HG03442 (cell line): ENCODE results near the gene ERC2.

Source experiments
- ATAC-seq: cut with Tn5 transposase; IDR thresholded peaks from one replicate; pipeline ENCODE4 v1.9.1; 2021; ENCODE audit warnings: mild to moderate bottlenecking, moderate library complexity; ENCODE audit not compliant: unreplicated experiment

ERC2 gene

GRCh38 chr3:56197259-56197965 is 270.9 kb downstream of the ERC2 start:
- no peak for ATAC-seq

GRCh38 chr3:56196700-56197099 is 271.6 kb downstream of the ERC2 start:
- no peak for ATAC-seq

DNA sequence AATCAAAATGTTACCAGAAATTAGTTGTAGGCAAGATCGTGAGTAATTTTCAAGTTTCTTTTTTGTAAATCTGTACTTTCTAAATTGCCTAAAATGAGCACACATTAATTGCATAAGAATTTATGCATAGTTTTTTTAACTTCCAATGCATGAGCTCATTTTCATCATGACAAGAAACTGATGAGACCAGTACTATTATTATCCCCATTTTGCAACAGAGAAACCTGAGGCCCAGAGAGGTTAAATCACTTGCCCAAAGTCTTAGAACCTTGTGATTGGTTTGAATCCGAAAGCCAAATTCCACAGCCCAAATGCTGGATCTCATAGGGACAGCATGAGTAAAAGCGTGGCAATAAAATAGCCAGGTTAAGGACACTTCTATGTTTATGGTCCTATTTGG is 274.7 kb downstream of the ERC2 start:
- no peak for ATAC-seq

- ATAC-seq = no peak
These were observed 276.3 kb downstream of the ERC2 start for GRCh38 chr3:56192001-56192400.

- ATAC-seq = no peak
These were observed 277.4 kb downstream of the ERC2 start for GRCh38 chr3:56190771-56191305.

GRCh38 chr3:56190130-56190529 is 278.1 kb downstream of the ERC2 start:
- no peak for ATAC-seq

DNA sequence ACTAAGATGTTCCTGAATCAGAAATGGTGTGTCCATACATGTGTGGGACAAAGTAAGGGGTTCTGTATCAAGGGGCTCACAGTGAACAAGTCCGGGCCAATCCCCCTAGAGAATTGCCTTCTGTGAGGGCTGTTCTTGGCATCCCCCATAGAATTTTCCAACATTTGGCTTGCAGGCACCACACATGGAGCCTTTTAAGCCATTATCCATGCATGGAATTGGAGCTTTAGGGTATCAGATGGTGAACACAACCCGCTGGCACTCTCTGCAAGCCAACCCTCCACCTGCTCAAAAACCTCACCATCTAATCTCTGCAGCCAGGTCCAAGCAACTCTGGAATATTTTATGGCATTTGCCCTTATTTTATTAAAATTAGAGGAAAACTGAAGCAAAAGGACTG is 278.7 kb downstream of the ERC2 start:
- ATAC-seq = no peak

DNA sequence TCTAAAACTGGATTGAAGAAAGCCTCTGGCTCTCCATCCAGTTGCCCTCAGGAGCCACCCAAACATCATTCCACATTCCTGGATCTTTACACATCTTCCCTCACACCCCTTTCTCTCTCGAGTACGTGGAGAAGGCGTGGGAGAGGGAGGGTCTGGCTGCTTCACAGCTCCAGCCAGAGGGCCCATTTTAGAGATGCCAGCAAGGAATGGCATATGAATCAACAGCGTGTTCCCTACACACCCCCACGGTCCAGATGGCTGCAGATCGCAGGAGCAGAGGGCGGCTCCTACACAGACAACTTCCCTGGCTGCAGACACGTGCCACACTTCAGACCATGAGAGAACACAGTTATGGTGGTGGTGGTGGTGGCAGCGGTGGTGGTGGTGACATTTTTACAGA is 280.1 kb downstream of the ERC2 start:
- ATAC-seq = no peak

DNA sequence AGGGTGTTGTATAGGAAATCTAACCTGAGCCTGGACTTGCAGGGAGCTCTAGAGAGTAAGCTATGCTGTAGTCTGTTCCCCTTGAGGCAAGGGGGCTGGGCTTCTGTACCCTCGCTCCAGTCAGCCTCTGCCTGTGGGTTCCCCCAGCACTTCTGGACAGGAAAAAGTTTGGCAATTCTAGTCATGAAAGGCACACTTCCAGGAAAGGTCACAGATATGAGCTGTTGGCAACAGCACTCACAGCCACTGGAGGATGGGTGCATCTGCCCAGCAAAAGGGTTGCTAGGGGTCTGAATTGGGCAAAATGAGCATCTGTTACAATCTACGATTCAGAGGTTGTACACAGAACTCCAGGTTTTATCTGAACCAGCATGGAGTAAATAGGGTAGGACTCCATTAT is 281.2 kb downstream of the ERC2 start:
- no peak for ATAC-seq

DNA sequence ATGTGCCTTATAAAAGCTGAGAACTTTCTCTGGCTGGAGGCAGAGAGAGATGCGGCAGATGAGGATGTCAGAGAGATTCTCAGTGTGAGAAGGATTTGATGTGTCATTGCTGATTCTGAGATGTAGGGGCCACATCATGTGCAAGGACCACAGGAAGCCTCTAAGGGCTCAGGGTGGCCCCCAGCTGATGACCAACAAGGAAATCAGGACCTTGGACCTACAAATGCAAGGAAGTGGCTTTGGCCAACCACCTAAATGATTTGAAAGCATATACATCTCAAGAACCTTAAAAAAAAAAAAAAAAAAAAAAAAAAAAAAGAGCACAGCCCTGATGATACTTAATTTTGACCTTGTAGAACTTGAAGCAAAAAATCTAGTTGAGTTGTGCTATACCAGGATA is 282.4 kb downstream of the ERC2 start:
- ATAC-seq = no peak

GRCh38 chr3:56183529-56183928 is 284.7 kb downstream of the ERC2 start:
- no peak for ATAC-seq

DNA sequence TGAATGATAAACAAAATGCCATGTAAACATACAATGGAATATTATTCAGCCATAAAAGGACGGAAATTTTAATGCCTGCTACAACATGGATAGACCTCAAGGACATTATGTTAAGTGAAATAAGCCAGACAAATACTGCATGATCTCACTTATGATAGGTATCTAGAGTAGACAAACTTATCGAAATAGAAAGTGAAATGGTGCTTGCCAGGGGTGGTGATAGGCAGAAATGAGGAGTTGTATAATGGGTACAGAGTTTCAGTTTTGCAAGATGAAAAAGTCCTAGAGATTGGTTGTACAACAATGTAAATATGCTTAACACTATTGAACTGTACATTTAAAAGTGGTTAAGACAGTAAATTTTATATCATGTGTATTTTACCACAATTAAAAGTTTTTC is 287.8 kb downstream of the ERC2 start:
- ATAC-seq = no peak

- ATAC-seq = no peak
These were observed 294.7 kb downstream of the ERC2 start for GRCh38 chr3:56173601-56174000.

GRCh38 chr3:56164436-56164835 is 303.8 kb downstream of the ERC2 start:
- ATAC-seq = no peak

DNA sequence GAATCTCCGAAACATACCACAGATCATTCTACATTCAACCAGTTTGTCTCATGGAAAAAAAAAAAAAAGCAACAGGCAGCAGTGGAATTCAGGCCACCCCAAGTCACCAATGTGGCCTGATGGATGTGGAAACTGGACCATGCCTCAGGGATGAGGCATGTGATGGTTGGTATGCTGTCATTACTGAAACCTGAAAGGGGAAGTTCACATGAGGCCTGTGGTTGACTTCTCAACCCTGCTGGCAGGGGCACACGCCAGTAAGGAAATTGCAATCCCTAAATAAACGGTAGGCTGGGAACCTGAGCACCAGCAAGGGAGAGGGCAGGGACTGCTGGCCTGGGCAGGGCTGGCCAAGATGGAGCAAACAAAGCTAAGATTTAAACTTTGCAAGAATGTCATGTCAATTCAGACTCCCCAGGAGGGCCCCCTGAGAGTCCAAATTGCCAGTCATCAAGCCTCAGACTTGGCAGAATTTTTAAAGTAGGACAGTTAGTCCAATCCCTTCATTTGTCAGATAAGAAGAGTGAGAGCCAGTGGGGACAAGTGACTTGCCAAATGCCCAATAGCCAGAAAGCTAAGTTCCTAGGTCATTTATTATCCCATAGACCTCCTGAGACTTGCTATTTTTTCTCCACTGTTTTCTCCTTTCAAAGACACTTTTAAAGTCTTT is 310.4 kb downstream of the ERC2 start:
- ATAC-seq = peak; percentile 85

- ATAC-seq = no peak
These were observed 314.0 kb downstream of the ERC2 start for GRCh38 chr3:56154297-56154696.

DNA sequence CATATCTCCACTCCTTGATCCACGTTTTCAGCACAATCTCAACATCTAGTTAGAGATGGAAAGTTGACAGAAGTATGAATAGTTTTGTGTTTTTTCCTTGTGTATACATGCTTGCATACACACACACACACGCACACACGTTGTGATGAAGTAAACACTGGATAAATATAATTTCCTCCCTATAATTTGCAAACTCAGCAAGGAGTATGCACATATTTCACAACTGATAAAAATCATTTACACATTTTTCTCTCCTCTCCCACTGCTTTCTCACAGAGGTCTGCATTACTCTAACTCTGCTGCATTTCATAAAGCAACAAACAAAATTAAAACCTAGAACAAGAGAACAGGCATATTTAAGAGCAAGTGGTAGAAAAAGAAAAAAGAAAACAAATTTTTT is 320.9 kb downstream of the ERC2 start:
- ATAC-seq = no peak

- ATAC-seq = no peak
These were observed 322.9 kb downstream of the ERC2 start for GRCh38 chr3:56145410-56145809.

- no peak for ATAC-seq
These were observed 323.5 kb downstream of the ERC2 start for GRCh38 chr3:56144805-56145204.

DNA sequence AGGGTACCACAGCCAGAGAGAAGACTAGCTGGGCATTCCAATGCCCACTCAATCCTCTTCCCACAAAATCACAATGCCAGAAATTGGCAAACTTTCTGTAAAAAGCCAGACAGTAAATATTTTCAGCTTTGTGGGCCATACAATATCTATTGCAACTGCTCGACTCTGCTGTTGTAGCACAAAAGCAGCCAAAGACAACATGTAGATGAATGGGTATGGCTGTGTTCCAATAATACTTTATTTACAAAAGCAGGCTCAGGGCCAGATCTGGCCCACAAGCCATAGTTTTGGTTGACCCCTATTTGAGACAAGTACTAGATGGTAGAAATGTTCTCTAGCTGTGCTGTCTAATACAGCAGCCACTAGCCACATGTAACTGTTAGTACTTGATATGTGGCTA is 330.9 kb downstream of the ERC2 start:
- ATAC-seq = no peak

DNA sequence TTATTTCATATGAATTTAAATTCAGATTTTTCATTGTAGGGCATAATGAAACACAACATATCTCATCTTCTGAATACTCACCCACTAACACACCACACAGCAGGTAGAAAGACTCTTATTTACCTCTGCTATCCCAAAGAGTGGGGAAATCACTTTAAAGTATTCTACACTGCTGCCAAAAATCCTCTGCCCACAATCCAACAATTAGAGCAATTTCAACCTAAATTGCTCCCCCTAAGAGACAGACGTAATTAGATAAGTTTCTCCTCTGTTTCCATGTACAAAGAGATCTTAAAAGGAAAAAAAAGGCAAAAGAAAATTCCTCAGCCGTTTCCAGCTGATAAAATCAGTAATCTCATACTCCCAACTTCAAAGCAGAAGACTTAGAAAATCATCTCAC is 331.8 kb downstream of the ERC2 start:
- no peak for ATAC-seq

- ATAC-seq = no peak
These were observed 332.3 kb downstream of the ERC2 start for GRCh38 chr3:56135941-56136340.

- no peak for ATAC-seq
These were observed 334.8 kb downstream of the ERC2 start for GRCh38 chr3:56133423-56133822.
